Fibroblast of lung (primary cell): ENCODE results near the gene NPIPB9. TPM values are rescaled to one million over a fixed set of nuclear protein-coding genes. Genes with fewer than 3 reads are reported as not detected.
"Not testable (repeated sequence)": the region's sequence is repeated elsewhere in the genome, so short reads cannot be mapped to it uniquely, and the experiment has no call there.

Source experiments
- DNase-seq, 2 donors: peaks; one replicate each; pipeline versions ENCODE4 v3.0.0 to v3.0.0-alpha.2; 2010; ENCODE audit warnings: low read depth in 2 of 2
- H2AFZ ChIP-seq: 2 replicates; pipeline ENCODE4 v1.5.1; 2012; ENCODE audit warnings: low read length, control low read depth, inconsistent platforms
- H3K27ac ChIP-seq: 2 replicates; pipeline ENCODE4 v1.5.1; 2011; ENCODE audit warnings: low read length, control low read depth; ENCODE audit not compliant: insufficient read depth
- H3K27me3 ChIP-seq: 2 replicates; pipeline ENCODE4 v1.5.1; 2011; ENCODE audit warnings: mild to moderate bottlenecking, low read length; ENCODE audit not compliant: control insufficient read depth, insufficient read depth
- H3K36me3 ChIP-seq: 2 replicates; pipeline ENCODE4 v1.5.1; 2011; ENCODE audit warnings: low read length; ENCODE audit not compliant: control insufficient read depth, insufficient read depth
- H3K4me1 ChIP-seq: 2 replicates; pipeline ENCODE4 v1.5.1; 2011; ENCODE audit warnings: low read length; ENCODE audit not compliant: control insufficient read depth, insufficient read depth; ENCODE audit errors: extremely low read depth
- H3K4me2 ChIP-seq: 2 replicates; pipeline ENCODE4 v1.5.1; 2011; ENCODE audit warnings: low read length, control low read depth; ENCODE audit not compliant: insufficient read depth; ENCODE audit errors: extremely low read depth
- H3K4me3 ChIP-seq, 4 experiments: fragments of 200-600 bp in 1 of 4; sonication (generic) in 1 of 4; replicated peaks in 1 of 4; 2 replicates each; pipeline ENCODE4 v1.5.1; 2011 to 2016; ENCODE audit warnings: low read length in 4 of 4, low read depth in 3 of 4, mild to moderate bottlenecking in 3 of 4, control low read depth in 2 of 4, inconsistent platforms in 1 of 4, mixed read lengths in 1 of 4; ENCODE audit not compliant: insufficient read depth in 1 of 4; ENCODE audit errors: control extremely low read depth in 1 of 4
- H3K79me2 ChIP-seq: 2 replicates; pipeline ENCODE4 v1.5.1; 2012; ENCODE audit warnings: mild to moderate bottlenecking, low read length, inconsistent platforms; ENCODE audit not compliant: control insufficient read depth, insufficient read depth
- H3K9ac ChIP-seq: 2 replicates; pipeline ENCODE4 v1.5.1; 2011; ENCODE audit warnings: mild to moderate bottlenecking, low read length, control low read depth; ENCODE audit not compliant: insufficient read depth
- H3K9me3 ChIP-seq: 2 replicates; pipeline ENCODE4 v1.5.1; 2012; ENCODE audit warnings: low read depth, low read length; ENCODE audit not compliant: control insufficient read depth, insufficient read depth
- H4K20me1 ChIP-seq: 2 replicates; pipeline ENCODE4 v1.5.1; 2011; ENCODE audit warnings: low read length; ENCODE audit not compliant: control insufficient read depth, insufficient read depth; ENCODE audit errors: extremely low read depth
- polyA minus RNA-seq: library from RNA; depleted of rRNA, polyadenylated mRNA; stranded (reverse); fragments of >200 nt; gene quantifications from 2 replicates; pipeline ENCODE4 v1.2.3, GENCODE V29; 2011; ENCODE audit warnings: low replicate concordance
- polyA plus RNA-seq, 2 donors: library from polyadenylated mRNA; depleted of rRNA in 1 of 2; stranded (reverse) in 1 of 2; unstranded in 1 of 2; fragments of >200 nt; gene quantifications; 2 replicates each; pipeline ENCODE4 v1.2.1, GENCODE V29; 2011 to 2012; ENCODE audit warnings: missing spikeins in 1 of 2
- total RNA-seq: library from RNA; depleted of rRNA; stranded (reverse); fragments of >200 nt; gene quantifications from 2 replicates; pipeline ENCODE4 v1.2.1, GENCODE V29; 2014

The NPIPB9 gene
- total RNA-seq: 1.7 and 1.8 TPM in 2 replicates
- polyA plus RNA-seq: 0.05 and 0.12 TPM in 2 replicates
- 0.09 TPM in 1 of 2 replicates, not detected in the other for polyA plus RNA-seq (2012)
- not detected in 2 replicates for polyA minus RNA-seq

DNA sequence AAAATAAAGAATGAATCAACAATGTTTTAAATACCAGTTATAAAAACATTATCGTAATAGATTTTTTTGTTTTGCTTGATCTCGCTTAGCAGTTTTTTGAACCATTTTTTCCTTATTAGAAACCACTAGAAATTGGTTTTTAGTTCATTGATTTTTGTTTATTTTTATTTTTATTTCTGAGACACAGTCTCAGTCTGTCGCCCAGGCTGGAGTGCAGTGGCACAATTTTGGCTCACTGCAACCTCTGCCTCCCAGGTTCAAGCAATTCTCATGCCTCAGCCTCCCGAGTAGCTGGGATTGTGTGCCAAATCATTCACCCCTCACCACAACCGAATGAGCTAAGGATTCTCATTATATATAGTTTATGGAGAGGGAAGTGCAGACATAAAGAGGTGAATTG, at the start of gene NPIPB9:
Gene NPIPB9 (plus strand): TSS at position 301 of the 400 bp plus-strand sequence.
- not testable (repeated sequence) for H3K27ac ChIP-seq, H4K20me1 ChIP-seq, H3K9me3 ChIP-seq, H3K4me2 ChIP-seq, H3K36me3 ChIP-seq, H2AFZ ChIP-seq, H3K4me1 ChIP-seq, DNase-seq, H3K27me3 ChIP-seq, H3K79me2 ChIP-seq, H3K4me3 ChIP-seq, H3K9ac ChIP-seq

DNA sequence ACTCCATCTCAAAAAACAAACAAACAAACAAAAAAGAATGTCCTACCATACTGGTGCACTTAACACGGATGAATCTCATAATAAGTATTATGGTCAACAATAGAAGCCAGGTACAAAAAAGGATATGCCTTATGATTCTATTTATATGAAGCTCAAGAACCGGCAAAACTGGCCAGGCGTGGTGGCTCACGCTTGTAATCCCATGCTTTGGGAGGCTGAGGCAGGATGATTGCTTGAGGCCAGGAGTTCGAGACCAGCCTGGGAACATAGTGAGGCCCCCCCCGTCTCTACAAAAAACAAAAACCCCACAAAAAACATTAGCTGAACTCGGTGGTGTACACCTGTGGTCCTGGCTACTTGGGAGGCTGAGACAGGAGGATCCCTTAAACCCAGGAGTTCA, 47.3 kb upstream of the NPIPB9 start:
- H3K27ac ChIP-seq, H3K4me2 ChIP-seq, H3K36me3 ChIP-seq, H3K4me3 ChIP-seq, H3K9ac ChIP-seq, H4K20me1 ChIP-seq, DNase-seq, H3K27me3 ChIP-seq, H2AFZ ChIP-seq, H3K4me1 ChIP-seq, H3K9me3 ChIP-seq, H3K79me2 ChIP-seq: not testable (repeated sequence)

DNA sequence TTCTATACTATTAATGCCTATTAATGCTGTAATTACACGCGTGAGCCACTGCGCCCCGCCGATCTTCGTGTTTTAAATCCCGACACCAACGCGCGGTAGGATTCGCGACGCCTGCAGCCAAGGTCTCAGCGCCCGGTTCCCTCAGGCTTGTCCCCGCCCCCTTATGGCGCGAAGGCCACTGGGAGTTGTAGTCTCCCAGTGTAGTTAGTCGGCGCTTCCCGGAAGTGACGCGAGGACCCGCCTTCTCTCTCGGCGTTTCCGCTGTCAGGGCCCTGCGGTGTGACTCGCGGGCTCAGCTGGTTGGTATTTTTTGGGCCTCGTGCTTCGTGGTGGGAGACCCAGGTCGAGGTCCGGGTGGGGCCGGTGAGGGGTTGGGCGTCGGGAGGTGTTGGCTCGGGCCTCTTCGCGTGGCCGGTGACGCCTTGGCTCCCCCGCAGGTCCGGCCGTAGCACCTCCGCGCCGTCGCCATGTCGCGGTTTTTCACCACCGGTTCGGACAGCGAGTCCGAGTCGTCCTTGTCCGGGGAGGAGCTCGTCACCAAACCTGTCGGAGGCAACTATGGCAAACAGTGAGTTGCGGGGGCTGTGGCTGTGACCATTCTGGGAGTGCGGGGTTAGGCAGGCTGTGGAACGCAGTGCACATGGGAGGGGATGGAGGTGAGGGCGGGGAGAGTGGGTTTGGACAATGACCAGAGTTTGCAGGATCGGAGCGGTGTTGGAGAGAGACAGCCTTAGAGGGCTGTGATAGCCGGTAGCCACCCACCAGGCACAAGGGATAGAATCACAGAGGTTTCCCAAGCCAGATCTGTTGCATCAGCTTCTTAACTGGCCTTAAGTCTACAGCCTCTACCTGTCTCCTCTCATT, 40.1 kb upstream of the NPIPB9 start, which contains the start of gene EIF3C:
Gene EIF3C (plus strand): TSS at position 245 of the 864 bp plus-strand sequence. CDS start 223 bp downstream, at position 468.
- H3K79me2 ChIP-seq, H3K27me3 ChIP-seq, H3K36me3 ChIP-seq, H3K4me1 ChIP-seq, DNase-seq, H3K9ac ChIP-seq, H4K20me1 ChIP-seq, H2AFZ ChIP-seq, H3K9me3 ChIP-seq, H3K4me3 ChIP-seq, H3K27ac ChIP-seq: not testable (repeated sequence)
- peak within 1 kb of the TSS; percentile 35 for H3K4me2 ChIP-seq

DNA sequence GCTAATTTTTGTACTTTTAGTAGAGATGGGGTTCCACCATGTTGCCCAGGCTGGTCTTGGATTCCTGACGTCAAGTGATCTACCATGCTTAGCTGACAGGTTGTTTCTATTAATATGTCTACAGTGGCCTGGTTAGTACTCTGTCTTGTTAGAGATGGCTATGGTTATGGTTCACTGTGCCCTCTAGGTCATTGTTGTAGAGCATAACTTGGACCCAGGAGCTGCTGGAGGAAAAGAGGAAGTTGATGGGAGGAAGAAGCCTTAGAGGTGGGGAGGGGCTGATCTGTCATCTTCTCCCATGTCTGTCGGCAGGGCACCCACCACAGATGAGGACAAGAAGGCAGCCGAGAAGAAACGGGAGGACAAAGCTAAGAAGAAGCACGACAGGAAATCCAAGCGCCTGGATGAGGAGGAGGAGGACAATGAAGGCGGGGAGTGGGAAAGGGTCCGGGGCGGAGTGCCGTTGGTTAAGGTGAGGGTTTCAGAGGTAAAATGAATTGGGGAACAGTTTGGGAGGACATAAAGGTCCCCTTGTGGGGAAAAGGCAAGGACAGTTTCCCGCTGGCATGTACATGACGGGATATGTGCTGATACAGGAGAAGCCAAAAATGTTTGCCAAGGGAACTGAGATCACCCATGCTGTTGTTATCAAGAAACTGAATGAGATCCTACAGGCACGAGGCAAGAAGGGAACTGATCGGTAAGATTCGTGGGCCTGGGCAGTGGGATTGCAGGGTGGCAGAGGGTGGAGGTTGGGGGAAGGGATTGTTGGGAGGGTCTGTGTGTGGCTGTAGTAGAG, 28.5 kb upstream of the NPIPB9 start:
- not testable (repeated sequence) for H4K20me1 ChIP-seq, H3K36me3 ChIP-seq, DNase-seq, H3K9me3 ChIP-seq, H3K9ac ChIP-seq, H3K4me1 ChIP-seq, H3K27ac ChIP-seq, H3K4me3 ChIP-seq, H3K79me2 ChIP-seq, H2AFZ ChIP-seq, H3K27me3 ChIP-seq, H3K4me2 ChIP-seq

DNA sequence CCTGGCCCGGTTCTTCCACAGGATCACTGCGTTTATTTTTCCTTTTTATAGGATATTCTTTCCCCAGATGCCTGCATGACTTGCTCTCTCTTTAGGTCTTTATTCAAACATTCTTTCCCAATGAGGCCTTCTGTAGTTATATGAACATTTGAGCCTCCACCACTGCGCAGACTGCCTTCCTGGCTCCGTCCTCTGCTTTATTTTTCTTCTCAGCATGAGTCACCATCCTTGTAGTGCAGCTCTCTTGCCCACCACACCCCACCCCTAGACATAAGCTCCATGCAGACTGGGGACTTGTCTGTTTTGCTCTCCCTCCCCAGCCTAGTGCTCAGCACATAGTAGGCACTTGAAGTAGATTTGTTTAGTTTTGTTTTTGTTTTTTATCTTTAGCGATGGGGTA, 20.3 kb upstream of the NPIPB9 start:
- H3K4me2 ChIP-seq, H3K9ac ChIP-seq, H4K20me1 ChIP-seq, H3K36me3 ChIP-seq, DNase-seq, H3K27ac ChIP-seq, H3K27me3 ChIP-seq, H3K79me2 ChIP-seq, H2AFZ ChIP-seq, H3K9me3 ChIP-seq, H3K4me3 ChIP-seq, H3K4me1 ChIP-seq: not testable (repeated sequence)

DNA sequence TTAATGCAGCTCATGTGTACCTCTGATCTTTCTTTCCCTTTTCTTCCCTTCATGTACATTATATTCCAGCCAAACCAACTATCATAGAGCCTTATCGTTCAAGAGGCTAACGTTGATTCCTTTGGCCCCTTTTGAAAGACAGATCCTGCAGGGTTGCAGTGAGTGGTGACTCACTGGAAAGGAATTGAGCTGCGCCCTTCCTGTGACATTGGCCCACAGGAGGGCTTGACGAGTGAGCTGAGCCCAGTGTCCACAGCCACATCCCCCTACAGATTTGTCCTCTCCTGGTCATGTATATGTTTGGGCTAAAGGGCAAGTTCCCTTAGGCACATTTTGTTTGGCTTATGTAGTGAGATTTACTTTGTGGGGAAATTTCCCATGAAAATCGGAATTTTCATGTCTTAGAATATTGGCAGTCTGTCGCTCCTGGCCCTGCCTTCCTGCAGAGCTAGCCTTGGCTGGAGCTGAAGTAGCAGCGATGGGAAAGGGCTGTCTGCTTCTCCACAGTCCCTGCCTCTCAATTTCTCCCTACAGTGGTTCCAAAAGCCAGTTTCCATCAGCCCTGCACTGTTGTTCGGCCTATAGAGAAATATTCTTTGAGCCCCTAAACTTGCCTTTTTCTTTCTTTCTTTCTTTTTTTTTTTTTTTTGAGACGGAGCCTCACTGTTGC, 19.0 kb upstream of the NPIPB9 start:
- H3K9me3 ChIP-seq, H3K4me3 ChIP-seq, H4K20me1 ChIP-seq, H3K27me3 ChIP-seq, H3K36me3 ChIP-seq, H3K79me2 ChIP-seq, H3K4me2 ChIP-seq, H3K4me1 ChIP-seq, H3K9ac ChIP-seq, H2AFZ ChIP-seq, DNase-seq, H3K27ac ChIP-seq: not testable (repeated sequence)
